Measurements from ENCODE around the gene SCARF1.

- TF ChIP-seq CTCF (conservative IDR thresholded peaks at IDR 0.05) (no peak), EZH2 (IDR thresholded peaks at IDR 0.05; ENCODE audit: low read depth) (no peak)
These were observed 14.9 kb downstream of the SCARF1 start for GRCh38 chr17:1630662-1631061.
